NCI-H748 (cell line): ENCODE data around the gene RMDN2.

Source experiments
- DNase-seq: peaks from one replicate; lab custom pipeline; 2025; ENCODE audit not compliant: unreplicated experiment; lab: John Stamatoyannopoulos, UW

The RMDN2 gene

GRCh38 chr2:38037325-38037724 lies 112.2 kb downstream of the RMDN2 start:
- DNase-seq, result no peak

DNA sequence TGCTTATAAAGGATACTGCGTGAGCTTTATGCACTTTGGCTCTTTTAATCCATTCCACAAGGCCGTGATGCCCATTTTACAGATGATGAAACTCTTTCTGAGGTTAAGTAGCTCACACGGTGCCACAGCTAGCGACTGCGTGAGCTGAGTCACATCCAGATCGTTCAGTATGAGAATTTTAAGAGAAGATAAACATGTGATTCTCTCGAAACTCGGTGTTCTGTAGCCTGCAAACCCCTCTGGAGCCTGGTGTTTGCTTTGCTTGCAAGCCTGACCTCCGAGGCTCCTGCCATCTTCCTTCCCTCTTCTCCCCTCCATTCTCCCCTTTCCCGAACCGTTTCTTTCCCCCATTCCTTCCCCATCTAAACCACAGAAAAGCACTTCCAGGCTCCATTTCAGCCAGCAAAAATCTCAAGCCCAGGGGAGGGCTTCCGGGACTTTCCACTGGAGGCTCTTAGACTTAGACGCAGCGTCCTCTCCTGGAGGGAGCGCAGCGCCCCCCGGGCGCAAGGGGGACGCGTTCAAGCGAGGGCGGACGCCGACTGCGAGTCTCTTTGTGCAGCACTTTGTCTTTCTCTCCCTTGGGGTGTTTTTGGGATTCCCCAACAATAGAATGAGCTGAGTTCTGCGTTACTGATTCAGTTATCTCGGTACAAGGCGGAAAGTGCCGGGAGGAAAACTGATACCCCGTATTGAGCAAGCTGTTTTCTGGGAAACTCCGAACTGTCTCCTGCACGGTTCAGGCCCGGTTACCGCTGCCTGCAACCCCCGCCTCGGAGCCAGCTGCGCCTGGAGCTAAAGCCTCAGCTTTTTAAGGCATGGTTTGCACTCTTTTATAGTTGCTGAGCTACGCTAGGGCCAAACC lies 112.9 kb downstream of the RMDN2 start:
- DNase-seq, result peak; percentile 34

GRCh38 chr2:38038682-38039081 lies 113.6 kb downstream of the RMDN2 start:
- no peak for DNase-seq

DNA sequence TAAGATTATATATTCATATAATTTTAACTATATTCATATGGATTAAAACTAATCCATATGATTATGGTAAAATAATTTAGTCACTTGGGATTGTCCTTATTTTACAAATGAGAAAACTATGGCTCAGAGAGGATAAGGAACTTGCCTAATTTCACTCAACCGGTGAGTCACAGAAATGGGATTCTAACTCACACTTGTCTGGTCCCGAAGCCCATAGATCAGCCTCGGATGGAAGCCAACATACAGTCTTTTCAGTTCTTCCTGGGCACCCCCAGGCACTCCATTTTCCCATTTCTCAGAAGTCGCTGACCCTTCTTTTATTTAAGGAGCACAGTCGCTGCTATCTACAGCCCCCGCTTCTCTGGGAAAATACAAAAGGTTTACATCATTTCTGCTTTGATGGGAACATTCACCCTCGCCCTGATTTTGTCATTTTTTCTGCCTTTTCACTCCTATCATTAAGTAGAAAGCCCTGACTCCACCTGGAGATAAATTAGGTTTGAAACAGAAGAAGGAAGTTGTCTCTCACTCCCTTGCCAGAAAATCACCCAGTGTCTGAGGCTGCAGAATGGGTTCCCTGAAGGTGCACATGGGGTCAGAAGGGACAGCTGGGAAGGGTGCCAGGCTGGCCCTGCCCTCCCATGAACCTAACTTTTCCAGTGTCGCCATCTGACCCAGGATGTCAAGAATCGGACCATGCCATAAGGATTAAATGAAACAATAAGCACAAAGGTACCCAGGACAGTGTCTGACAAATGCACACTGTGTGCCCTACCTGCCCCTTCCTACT lies 114.2 kb downstream of the RMDN2 start:
- DNase-seq, result no peak

- DNase-seq, result no peak
These were observed 120.7 kb downstream of the RMDN2 start for GRCh38 chr2:38045811-38046210.

GRCh38 chr2:38056216-38056615 lies 131.1 kb downstream of the RMDN2 start:
- DNase-seq, result no peak

GRCh38 chr2:38057651-38058410 lies 132.7 kb downstream of the RMDN2 start:
- no peak for DNase-seq

DNA sequence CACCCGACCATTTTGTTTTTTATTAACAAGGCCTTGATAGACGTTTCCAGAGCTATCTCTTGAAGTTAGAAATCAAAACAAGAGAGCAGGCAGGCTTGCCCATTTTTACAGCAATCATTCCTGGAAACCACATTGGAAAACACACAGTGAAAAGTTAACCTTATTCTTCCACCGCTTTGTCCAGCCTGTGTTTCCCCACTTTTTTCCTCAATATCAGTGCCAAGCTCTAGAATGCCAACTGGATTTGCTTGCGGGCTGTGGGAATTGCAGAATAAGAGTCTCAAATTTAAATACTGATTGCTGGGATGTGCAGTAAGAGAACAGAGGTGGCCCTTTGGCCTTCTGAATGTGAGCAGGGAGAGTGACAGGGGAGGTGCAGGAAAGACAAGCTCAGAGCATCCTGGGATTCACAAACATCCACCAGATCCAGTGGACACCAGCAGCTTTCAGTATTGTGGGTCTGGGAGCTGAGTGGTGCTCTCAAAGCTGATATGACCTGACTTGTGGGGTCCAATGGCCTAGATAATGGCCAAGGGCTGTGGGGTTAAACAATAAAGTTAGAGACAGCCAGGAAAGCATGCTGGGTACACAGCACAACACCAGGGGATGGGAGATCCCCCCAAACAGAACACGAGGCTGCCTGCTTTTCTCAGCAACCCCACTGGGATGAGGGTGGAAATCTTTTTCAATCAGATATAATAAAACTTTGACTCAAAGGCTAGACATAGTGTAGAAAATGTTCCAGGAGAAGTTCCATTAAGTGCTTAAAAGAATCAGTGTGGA lies 135.3 kb downstream of the RMDN2 start:
- no peak for DNase-seq

DNA sequence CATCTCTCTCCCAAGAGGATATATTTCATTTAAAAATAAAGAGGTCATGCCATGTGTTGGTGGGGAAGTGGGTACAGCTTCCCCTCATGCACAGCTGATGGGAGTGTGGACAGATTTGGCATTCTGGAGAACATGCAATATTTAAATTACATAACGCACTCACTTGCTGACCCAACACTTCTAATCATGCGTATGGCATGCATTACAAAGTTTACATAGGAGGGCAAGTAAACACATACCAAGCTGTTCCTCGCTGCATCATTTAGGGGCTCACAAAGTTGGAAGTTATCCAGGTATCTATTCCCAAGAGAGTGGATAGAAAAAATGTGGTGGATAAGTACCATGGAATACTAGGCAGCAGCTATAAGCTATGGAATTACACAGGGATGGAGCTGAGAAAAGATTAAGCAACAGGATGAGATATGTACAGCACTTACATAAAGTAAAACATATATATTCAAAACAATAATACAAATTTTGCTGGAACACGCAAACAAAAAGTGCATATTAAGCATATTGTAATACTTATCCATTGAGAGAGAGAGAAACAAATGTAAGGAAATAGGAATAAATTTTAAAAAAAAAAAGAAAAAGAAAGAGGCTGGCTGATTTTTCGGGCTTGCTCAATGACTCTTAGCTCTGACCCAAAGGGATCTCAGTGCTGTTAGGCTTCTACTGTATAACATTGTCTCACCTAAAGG lies 139.9 kb downstream of the RMDN2 start:
- DNase-seq, result peak; percentile 2

DNA sequence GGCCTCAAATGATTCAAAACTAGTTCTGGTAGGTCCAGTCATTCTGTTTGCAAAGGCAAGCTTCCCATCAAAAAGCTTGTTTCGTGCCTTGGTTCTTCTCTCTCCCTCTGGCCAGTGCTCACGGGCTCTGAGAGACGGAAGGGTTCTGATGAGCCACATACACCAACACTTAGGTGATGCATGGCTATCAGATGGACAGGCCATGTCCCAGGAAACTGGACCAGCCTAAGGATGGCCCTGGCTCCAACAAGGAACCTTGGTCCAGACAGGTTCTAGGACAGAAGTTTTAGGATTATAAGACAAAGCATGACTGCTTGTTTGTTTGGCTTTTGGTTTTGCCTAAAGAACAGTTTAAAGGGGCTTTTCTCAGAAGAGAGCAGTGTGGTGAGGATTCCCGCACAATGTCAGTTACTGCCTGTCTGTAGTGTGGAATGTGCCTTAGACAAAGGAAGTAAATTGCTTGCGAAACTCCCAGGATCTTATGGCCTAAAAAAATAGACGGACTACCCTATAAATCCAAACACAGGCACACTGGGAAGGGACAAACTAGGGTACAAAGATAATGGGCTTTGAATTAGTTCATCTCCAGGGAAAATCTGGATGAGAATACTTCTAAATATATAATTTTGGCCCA lies 140.5 kb downstream of the RMDN2 start:
- DNase-seq, result no peak

DNA sequence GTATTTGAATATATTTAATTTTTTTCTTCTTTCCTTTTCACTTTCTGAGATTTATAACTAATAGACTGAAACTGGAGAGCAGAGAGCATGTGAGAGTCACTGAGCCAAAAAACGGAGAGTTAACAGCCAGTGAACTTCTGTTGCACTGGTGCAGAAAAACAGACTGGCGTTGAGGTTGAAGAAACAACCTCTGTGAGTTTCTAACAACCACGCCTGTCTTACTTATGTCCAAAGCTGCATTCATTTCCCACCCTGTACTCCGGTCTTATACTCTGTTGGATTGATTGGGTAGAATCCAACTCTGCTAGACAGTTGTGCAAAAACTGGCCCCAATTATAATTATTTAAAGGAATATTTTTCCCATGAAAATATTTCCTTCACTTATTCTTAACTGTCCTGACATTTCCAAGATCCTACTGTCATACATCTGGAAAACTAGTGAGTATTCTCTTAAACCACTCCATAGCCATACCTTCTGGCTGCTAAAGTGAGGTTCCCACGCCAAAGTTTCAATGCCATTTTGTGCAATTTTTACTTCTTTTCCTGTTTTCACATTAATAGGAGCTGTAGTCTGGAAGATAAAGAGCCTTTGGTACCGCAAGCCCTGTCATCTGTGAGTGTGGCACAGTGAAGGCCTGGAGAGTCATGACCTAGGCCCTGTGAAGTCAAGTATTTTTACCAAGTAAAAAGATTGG lies 141.5 kb downstream of the RMDN2 start:
- DNase-seq, result no peak
